Measurements from ENCODE around the gene CDH24. TPM values are rescaled to one million over a fixed set of nuclear protein-coding genes. Genes with fewer than 3 reads are reported as not detected.

CDH24 gene
- total and polyA plus RNA-seq, 2 of the 8 experiments (the other 6 are each of a cell fraction or from before 2014, with no cell fraction given) = 18.1 to 27.6 TPM

GRCh38 chr14:23020143-23021128 lies 36.9 kb downstream of the CDH24 start (continued):
- TF ChIP-seq CHD7 (IDR thresholded peaks at IDR 0.05; ENCODE audit: insufficient replicate concordance, low read length) (no peak), NANOG (IDR thresholded peaks at IDR 0.05; ENCODE audit: insufficient read depth, low read depth, low read length, poor library complexity, severe bottlenecking) (no peak), ZNF274 (IDR thresholded peaks at IDR 0.05; ENCODE audit: borderline replicate concordance, extremely low read depth, low read length) (no peak), CTCF (IDR thresholded peaks at IDR 0.05; ENCODE audit: control extremely low read depth in 1 of 3, insufficient read depth in 1 of 3, low read depth in 1 of 3, low read length in 3 of 3) (no peak), BCL11A (IDR thresholded peaks at IDR 0.05; ENCODE audit: low read depth in 2 of 2, low read length in 2 of 2) (no peak), CREB1 (IDR thresholded peaks at IDR 0.05) (no peak)

Data from H1 (cell line).